Neural cell (in vitro differentiated cells): ENCODE measurements around the gene MOG.

Experiments
- EP300 ChIP-seq: fragments of 450-650 bp; conservative IDR thresholded peaks from 2 replicates; pipeline ENCODE4 v1.6.1; 2014; ENCODE audit warnings: antibody characterized with exemption, mild to moderate bottlenecking, moderate library complexity; ENCODE audit not compliant: poor library complexity, severe bottlenecking
- EZH2 ChIP-seq: fragments of 200-600, 300-800 bp; shearing (Covaris generic), sonication (generic); IDR thresholded peaks from 2 replicates; pipeline ENCODE4 v1.6.1; 2014; ENCODE audit warnings: antibody characterized with exemption, low read length, borderline replicate concordance, mild to moderate bottlenecking; ENCODE audit not compliant: insufficient read depth, poor library complexity, severe bottlenecking
- POLR2AphosphoS5 ChIP-seq: IDR thresholded peaks from 2 replicates; pipeline ENCODE4 v1.6.1; 2012
- SMC3 ChIP-seq: fragments of 450-650 bp; conservative IDR thresholded peaks from 2 replicates; pipeline ENCODE4 v1.6.1; 2014; ENCODE audit warnings: antibody characterized with exemption, mild to moderate bottlenecking, moderate library complexity; ENCODE audit not compliant: poor library complexity
- TAF1 ChIP-seq: IDR thresholded peaks from 2 replicates; pipeline ENCODE4 v1.6.1; 2012; ENCODE audit warnings: low read depth
- TF ChIP-seq, protein P1 (sequence below): fragments of 450-650 bp; IDR thresholded peaks from 2 replicates; pipeline ENCODE4 v1.5.1; 2014; ENCODE audit warnings: antibody characterized with exemption, mild to moderate bottlenecking, moderate library complexity; ENCODE audit not compliant: poor library complexity, severe bottlenecking
- TF ChIP-seq, protein P2 (sequence below): IDR thresholded peaks from 2 replicates; pipeline ENCODE4 v1.6.1; 2012; ENCODE audit warnings: borderline replicate concordance

- TF ChIP-seq, protein P1, sequence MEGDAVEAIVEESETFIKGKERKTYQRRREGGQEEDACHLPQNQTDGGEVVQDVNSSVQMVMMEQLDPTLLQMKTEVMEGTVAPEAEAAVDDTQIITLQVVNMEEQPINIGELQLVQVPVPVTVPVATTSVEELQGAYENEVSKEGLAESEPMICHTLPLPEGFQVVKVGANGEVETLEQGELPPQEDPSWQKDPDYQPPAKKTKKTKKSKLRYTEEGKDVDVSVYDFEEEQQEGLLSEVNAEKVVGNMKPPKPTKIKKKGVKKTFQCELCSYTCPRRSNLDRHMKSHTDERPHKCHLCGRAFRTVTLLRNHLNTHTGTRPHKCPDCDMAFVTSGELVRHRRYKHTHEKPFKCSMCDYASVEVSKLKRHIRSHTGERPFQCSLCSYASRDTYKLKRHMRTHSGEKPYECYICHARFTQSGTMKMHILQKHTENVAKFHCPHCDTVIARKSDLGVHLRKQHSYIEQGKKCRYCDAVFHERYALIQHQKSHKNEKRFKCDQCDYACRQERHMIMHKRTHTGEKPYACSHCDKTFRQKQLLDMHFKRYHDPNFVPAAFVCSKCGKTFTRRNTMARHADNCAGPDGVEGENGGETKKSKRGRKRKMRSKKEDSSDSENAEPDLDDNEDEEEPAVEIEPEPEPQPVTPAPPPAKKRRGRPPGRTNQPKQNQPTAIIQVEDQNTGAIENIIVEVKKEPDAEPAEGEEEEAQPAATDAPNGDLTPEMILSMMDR, result no peak
- TF ChIP-seq EZH2 (no peak), SMC3 (no peak), TAF1 (no peak), POLR2AphosphoS5 (no peak), EP300 (no peak)
- TF ChIP-seq, protein P2, sequence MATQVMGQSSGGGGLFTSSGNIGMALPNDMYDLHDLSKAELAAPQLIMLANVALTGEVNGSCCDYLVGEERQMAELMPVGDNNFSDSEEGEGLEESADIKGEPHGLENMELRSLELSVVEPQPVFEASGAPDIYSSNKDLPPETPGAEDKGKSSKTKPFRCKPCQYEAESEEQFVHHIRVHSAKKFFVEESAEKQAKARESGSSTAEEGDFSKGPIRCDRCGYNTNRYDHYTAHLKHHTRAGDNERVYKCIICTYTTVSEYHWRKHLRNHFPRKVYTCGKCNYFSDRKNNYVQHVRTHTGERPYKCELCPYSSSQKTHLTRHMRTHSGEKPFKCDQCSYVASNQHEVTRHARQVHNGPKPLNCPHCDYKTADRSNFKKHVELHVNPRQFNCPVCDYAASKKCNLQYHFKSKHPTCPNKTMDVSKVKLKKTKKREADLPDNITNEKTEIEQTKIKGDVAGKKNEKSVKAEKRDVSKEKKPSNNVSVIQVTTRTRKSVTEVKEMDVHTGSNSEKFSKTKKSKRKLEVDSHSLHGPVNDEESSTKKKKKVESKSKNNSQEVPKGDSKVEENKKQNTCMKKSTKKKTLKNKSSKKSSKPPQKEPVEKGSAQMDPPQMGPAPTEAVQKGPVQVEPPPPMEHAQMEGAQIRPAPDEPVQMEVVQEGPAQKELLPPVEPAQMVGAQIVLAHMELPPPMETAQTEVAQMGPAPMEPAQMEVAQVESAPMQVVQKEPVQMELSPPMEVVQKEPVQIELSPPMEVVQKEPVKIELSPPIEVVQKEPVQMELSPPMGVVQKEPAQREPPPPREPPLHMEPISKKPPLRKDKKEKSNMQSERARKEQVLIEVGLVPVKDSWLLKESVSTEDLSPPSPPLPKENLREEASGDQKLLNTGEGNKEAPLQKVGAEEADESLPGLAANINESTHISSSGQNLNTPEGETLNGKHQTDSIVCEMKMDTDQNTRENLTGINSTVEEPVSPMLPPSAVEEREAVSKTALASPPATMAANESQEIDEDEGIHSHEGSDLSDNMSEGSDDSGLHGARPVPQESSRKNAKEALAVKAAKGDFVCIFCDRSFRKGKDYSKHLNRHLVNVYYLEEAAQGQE, result no peak
Measured at GRCh38 chr6:29680904-29681303, 24.0 kb downstream of the MOG start, which contains the start of gene ZFP57.
